GM18951 (cell line): Measurements from ENCODE around the gene CNTN3.

Experiments
- POLR2A ChIP-seq: IDR thresholded peaks from 4 replicates; pipeline ENCODE4 v1.6.1; 2011; ENCODE audit warnings: mild to moderate bottlenecking; ENCODE audit not compliant: insufficient read length, insufficient read depth; ENCODE audit errors: extremely low read depth
- in situ Hi-C: fragments of 300-500 bp; cut with MboI; formaldehyde crosslinking; loops from one replicate; pipeline ENCODE4 v1.12.0; 2022; ENCODE audit warnings: low sequenced_read_pairs, mixed read lengths, inconsistent platforms; ENCODE audit not compliant: unreplicated experiment

CNTN3 gene

DNA sequence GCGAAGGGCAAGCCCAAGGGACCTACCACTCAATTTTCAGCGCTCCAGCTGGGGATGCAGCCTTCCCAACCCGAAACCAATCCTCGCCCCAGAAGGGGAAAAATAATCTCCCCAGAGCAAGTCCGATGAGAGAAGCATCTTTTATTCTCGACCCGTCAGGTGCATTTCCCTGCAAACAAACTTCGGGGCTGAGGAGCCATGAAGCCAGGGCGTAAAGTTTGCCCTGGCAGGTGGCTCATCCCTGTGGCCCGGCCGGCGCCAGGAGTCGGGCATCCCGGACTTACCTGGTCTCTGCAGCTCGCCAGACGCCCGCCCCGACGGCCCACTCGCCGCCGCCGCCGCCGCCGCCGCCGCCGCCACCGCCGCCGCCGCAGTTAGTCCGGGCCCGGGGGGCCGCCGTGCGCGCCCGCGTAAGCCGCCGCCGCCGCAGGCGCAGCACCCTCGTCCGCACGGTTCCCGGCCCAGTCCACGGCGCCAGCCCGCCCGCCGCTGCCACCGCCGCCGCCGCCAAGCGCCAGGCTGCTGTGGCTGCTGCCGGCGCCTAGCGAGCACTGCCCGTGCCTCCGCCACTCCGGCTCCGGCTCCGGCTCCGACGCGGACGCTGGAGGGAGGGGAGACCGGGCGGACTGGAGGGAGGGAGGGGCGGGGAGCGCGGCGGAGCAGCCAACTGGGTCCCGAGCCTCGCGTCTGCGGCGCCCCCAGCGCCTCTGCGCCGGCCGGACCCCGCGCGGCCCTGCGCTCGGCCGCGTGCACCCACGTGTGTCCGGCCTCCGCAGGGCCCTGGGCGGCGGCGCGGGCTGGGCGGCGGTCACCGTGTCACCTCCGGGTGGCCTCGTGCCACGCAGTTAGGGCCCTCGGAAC lies at the start of gene CNTN3:
Gene CNTN3, minus strand, starts transcription at position 553 of the 861 bp plus-strand sequence. CDS start 93,547 bp downstream, outside the sequence.
- TF ChIP-seq POLR2A: no peak
- in situ Hi-C loops: no loop called here

GRCh38 chr3:74663178-74663577 lies 48.7 kb upstream of the CNTN3 start:
- TF ChIP-seq POLR2A: no peak
- in situ Hi-C loops: no loop called here

DNA sequence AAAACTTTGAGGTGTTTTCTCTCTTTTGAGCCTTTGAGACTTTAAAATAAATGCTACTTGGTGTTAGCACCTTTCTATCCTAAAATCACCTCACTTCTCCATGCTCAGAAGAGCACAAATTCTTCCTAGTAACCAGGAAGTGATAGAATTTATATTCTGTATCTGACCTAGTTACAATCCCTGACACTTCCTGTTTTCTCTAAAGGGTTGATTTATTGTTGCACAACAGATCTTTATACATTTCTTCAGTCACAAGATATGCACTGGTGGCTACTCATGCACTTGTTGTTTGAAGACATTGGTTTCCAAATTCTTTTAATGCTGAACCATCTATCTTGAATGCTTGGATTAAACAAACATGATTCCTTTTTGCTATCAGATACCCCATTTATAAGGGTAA lies 47.2 kb upstream of the CNTN3 start:
- no peak for TF ChIP-seq POLR2A
- in situ Hi-C loops: no loop called here

- TF ChIP-seq POLR2A: no peak
- in situ Hi-C loops: no loop called here
Observed at GRCh38 chr3:74651885-74652284, 37.4 kb upstream of the CNTN3 start.

DNA sequence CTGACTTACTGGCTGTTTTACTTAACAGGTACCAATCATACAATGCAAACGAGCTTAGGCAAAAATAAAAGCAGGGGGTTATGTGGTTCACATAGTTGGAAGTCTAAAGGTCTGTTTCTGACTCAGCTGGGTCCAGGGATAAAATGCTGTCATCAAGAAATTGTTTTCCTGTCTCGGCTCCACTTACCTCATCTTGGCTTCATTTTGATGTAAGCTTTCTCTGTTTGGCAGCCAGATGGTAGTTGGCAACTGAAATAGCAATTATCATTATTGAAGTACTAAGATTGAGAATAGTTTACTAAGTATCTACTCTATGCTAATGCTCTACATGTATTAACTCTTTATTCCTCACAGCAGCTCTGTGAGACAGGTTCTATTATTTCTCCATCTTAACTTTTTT lies 36.8 kb upstream of the CNTN3 start:
- no peak for TF ChIP-seq POLR2A
- in situ Hi-C loops: no loop called here

- in situ Hi-C loops: no loop called here
- no peak for TF ChIP-seq POLR2A
Observed at GRCh38 chr3:74648107-74648506, 33.6 kb upstream of the CNTN3 start.

- in situ Hi-C loops: no loop called here
- no peak for TF ChIP-seq POLR2A
Observed at GRCh38 chr3:74646094-74646493, 31.6 kb upstream of the CNTN3 start.

DNA sequence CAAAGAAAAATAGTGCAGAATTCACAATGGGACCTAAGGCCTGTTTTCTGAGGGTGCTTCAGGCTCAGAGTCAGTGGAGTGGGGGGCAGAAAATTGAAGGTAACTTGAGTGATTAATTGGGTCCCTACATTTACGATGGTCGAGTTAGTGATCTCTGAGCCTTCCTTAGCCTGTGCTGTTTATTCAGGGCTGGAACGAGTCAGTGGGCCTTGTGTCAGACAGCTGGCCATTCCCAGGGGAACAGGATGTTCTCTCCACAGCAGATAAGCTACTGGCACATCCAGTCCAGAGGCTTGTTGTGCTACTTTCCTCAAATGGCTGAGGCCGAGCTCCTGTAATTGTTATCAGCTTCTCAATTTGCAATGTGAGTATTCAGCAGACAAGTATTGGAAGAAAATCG lies 29.2 kb upstream of the CNTN3 start:
- TF ChIP-seq POLR2A: no peak
- in situ Hi-C loops: no loop called here

- no peak for TF ChIP-seq POLR2A
- in situ Hi-C loops: no loop called here
Observed at GRCh38 chr3:74642876-74643275, 28.4 kb upstream of the CNTN3 start.

DNA sequence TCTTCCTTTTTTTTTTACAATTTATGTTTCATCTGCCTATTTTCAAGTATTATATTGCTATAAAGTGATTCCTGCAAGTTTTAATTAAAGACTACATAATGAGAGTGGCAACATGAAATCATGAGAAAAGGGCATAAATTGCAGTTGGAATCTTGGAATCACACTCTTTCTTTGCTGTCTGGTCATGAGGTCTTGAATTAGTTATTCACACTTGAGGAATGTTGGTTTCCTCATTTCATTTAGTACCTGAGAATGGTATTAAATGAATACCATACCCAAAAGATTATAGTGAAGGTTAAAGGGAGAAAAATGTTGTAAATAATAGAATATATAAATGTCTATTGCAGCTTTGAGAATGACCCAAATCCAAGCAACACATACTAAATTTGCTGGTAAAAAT lies 25.8 kb upstream of the CNTN3 start:
- TF ChIP-seq POLR2A: no peak
- in situ Hi-C loops: no loop called here

DNA sequence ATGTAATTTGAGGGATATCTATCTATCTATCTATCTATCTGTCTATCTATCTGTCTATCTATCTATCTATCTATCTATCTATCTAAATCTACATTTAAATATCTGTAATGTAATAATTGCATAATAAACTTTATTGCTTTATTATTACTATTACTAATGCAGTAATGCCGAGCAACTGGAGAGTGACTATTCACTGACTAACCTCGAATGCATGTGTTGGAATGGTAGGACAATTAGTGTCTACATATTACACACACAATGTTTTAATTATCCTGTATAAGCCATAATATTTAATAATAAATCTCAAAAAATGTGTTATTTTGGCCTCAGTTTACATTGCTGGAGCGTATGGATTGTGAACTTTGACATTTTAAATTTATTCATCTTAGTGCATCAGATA lies 25.2 kb upstream of the CNTN3 start:
- no peak for TF ChIP-seq POLR2A
- in situ Hi-C loops: no loop called here

- in situ Hi-C loops: no loop called here
- TF ChIP-seq POLR2A: no peak
Observed at GRCh38 chr3:74636981-74637380, 22.5 kb upstream of the CNTN3 start.

GRCh38 chr3:74633021-74633420 lies 18.6 kb upstream of the CNTN3 start:
- in situ Hi-C loops: no loop called here
- no peak for TF ChIP-seq POLR2A

DNA sequence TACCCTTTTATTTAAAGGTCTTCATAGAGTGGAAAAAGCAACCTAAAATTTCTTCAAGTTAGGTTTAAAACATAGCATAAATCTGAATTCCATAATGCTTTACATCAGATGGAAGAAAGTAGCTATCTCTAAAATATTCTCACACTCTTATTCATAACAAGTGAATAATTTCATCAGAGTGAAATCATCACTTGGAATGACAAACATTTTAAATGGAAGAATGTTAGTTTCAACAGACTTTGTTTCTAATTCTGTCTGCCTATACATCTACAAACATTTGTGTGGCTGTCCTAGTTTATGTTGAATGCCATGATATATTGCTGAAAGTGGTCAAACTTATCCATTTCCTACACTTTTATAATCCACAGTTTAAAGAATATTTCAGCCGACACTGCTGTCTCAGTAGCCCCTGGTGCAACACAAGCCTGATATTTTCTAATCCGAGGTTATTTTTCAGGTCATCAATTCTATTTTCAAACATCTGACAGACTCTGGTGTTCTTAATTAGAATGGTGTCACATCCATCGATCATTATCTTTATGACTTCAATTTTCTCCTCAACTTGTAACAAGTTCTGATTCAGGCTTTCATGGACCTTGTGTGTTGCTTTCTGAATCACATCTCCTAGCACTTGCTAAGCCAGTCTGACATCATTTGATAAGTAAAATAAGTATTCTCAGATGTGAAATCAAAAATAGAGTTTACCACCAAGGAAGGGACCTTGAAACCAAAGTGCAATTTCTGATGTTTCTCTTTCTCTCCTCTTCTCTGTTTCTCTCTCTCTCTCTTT lies 17.1 kb upstream of the CNTN3 start:
- TF ChIP-seq POLR2A: no peak
- in situ Hi-C loops: no loop called here
